ENCODE measurements around the gene SKOR2.

DNA sequence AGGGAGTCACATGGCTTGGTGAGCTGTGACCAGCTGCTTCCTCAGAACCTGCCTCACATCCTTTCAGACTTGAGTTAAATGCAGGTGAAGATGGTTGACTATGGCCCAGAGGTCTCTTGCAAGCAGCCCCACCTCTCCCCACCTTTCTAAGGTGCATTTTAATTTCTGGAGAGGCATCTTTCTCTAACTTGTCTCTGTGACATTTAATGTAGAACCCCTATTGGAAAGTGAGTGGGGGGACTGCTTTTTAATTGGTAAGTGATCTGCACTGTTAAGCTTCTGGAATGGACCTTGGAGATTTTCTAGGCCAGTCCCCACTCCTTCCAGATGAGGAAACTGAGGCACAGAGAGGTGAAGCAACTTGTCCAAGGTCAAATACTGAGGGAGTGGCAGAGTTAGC lies 37.3 kb upstream of the SKOR2 start:
- TF ChIP-seq, protein P1, sequence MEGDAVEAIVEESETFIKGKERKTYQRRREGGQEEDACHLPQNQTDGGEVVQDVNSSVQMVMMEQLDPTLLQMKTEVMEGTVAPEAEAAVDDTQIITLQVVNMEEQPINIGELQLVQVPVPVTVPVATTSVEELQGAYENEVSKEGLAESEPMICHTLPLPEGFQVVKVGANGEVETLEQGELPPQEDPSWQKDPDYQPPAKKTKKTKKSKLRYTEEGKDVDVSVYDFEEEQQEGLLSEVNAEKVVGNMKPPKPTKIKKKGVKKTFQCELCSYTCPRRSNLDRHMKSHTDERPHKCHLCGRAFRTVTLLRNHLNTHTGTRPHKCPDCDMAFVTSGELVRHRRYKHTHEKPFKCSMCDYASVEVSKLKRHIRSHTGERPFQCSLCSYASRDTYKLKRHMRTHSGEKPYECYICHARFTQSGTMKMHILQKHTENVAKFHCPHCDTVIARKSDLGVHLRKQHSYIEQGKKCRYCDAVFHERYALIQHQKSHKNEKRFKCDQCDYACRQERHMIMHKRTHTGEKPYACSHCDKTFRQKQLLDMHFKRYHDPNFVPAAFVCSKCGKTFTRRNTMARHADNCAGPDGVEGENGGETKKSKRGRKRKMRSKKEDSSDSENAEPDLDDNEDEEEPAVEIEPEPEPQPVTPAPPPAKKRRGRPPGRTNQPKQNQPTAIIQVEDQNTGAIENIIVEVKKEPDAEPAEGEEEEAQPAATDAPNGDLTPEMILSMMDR (IDR thresholded peaks at IDR 0.05): no peak
- no peak for TF ChIP-seq ZFX (IDR thresholded peaks at IDR 0.05; ENCODE audit: borderline replicate concordance)
